Epithelial cell of proximal tubule (primary cell): Measurements from ENCODE around the gene FSTL4. TPM values are rescaled to one million over a fixed set of nuclear protein-coding genes. Genes with fewer than 3 reads are reported as not detected.

ENCODE experiments used
- DNase-seq: peaks from one replicate; pipeline ENCODE4 v3.0.0-alpha.2; 2011; ENCODE audit warnings: low read depth
- H3K4me3 ChIP-seq: 2 replicates; pipeline ENCODE4 v1.5.1; 2011; ENCODE audit warnings: low read depth, mild to moderate bottlenecking, low read length
- total RNA-seq: library from RNA; depleted of rRNA; stranded (reverse); fragments of >200 nt; gene quantifications from 2 replicates; pipeline ENCODE4 v1.2.3, GENCODE V29; 2015
- TF ChIP-seq, protein P1 (sequence below): conservative IDR thresholded peaks from 2 replicates; pipeline ENCODE4 v1.5.1; 2012; ENCODE audit warnings: low read depth, mild to moderate bottlenecking, low read length

FSTL4 gene
- total RNA-seq, 1 donor from 2014 or later, result not detected

DNA sequence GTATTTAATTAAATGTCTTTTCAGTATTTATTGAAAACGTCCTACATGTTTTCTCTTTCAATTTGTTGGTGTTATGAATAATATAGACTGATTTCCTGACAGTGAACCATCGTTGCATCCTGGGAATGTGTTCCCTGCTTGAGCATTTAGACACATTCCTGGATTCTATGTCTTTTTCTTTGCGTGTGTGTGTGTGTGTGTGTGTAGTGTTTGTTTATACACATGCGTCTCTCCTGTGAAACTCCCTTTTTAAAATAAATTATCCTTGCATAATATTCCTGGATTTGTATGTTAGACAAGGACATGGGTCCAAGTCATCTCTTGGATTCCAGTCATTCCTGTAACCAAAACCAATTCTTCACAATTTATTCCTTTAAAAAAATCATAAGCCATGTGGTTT lies 407.1 kb downstream of the FSTL4 start:
- no peak overlapping the region for H3K4me3 ChIP-seq
- TF ChIP-seq, protein P1, sequence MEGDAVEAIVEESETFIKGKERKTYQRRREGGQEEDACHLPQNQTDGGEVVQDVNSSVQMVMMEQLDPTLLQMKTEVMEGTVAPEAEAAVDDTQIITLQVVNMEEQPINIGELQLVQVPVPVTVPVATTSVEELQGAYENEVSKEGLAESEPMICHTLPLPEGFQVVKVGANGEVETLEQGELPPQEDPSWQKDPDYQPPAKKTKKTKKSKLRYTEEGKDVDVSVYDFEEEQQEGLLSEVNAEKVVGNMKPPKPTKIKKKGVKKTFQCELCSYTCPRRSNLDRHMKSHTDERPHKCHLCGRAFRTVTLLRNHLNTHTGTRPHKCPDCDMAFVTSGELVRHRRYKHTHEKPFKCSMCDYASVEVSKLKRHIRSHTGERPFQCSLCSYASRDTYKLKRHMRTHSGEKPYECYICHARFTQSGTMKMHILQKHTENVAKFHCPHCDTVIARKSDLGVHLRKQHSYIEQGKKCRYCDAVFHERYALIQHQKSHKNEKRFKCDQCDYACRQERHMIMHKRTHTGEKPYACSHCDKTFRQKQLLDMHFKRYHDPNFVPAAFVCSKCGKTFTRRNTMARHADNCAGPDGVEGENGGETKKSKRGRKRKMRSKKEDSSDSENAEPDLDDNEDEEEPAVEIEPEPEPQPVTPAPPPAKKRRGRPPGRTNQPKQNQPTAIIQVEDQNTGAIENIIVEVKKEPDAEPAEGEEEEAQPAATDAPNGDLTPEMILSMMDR, result no peak
- no peak for DNase-seq

- peak; percentile 25 for DNase-seq
- H3K4me3 ChIP-seq, result no peak overlapping the region
- TF ChIP-seq, protein P1, result no peak
Measured at GRCh38 chr5:133203317-133204305, 408.7 kb downstream of the FSTL4 start.

- H3K4me3 ChIP-seq, result no peak overlapping the region
- no peak for DNase-seq
- TF ChIP-seq, protein P1, result no peak
Measured at GRCh38 chr5:133202066-133202665, 410.2 kb downstream of the FSTL4 start.

GRCh38 chr5:133201310-133201709 lies 411.0 kb downstream of the FSTL4 start:
- TF ChIP-seq, protein P1, result no peak
- DNase-seq, result no peak
- no peak overlapping the region for H3K4me3 ChIP-seq

- TF ChIP-seq, protein P1, result no peak
- no peak for DNase-seq
- H3K4me3 ChIP-seq, result no peak overlapping the region
Measured at GRCh38 chr5:133200256-133200655, 412.1 kb downstream of the FSTL4 start.

- DNase-seq, result no peak
- no peak overlapping the region for H3K4me3 ChIP-seq
- TF ChIP-seq, protein P1, result no peak
Measured at GRCh38 chr5:133199417-133200178, 412.7 kb downstream of the FSTL4 start.
